Measurements from ENCODE around the gene APBA1. TPM values are rescaled to one million over a fixed set of nuclear protein-coding genes. Genes with fewer than 3 reads are reported as not detected.

Gene APBA1
- total and polyA plus RNA-seq, 10 donors: 0.41 to 28.2 (median 13.8) TPM

DNA sequence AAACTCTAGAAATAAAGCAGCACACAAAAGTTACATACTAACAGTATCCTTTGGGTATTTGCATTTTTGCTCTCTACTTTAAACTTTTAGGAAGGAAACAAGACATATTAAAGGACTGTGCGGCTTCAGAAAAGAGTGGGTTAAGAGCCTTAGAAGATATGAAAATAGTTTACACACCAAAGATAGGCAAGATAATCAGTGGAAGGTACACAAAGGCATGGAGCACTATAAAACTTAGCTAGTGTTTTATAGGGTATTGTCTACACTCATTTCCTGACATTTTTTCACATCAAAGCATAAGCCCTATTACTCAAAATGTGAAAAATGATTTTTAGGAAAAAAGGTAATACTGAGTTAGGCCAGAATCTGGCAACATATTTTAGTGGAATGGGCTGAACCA is 43.7 kb upstream of the APBA1 start:
- TF ChIP-seq, protein P1, sequence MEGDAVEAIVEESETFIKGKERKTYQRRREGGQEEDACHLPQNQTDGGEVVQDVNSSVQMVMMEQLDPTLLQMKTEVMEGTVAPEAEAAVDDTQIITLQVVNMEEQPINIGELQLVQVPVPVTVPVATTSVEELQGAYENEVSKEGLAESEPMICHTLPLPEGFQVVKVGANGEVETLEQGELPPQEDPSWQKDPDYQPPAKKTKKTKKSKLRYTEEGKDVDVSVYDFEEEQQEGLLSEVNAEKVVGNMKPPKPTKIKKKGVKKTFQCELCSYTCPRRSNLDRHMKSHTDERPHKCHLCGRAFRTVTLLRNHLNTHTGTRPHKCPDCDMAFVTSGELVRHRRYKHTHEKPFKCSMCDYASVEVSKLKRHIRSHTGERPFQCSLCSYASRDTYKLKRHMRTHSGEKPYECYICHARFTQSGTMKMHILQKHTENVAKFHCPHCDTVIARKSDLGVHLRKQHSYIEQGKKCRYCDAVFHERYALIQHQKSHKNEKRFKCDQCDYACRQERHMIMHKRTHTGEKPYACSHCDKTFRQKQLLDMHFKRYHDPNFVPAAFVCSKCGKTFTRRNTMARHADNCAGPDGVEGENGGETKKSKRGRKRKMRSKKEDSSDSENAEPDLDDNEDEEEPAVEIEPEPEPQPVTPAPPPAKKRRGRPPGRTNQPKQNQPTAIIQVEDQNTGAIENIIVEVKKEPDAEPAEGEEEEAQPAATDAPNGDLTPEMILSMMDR (IDR thresholded peaks at IDR 0.05 in 8 of 11, conservative IDR thresholded peaks at IDR 0.05 in 3 of 11): no peak
- no peak for DNase-seq
- Histone ChIP-seq H3K4me1 (no peaks in the 10 kb centered on the region), H3K36me3 (peaks cover 0 to 92% (median 25%) of the 10 kb centered on the region in 6 donors), H3K4me3 (no peak overlapping the region), H3K27ac (no peak overlapping the region), H3K9me3 (no peaks in the 10 kb centered on the region), H3K27me3 (replicated peaks in 1 of 7) (no peaks in the 10 kb centered on the region)
- 92 to 100% (median 97%) methylated on average over 1 of the region's 1 CpG for whole genome bisulfite sequencing, 5 donors
- intact Hi-C loops (cut with DNase I; ENCODE audit: low total_unique reads): no loop called here

DNA sequence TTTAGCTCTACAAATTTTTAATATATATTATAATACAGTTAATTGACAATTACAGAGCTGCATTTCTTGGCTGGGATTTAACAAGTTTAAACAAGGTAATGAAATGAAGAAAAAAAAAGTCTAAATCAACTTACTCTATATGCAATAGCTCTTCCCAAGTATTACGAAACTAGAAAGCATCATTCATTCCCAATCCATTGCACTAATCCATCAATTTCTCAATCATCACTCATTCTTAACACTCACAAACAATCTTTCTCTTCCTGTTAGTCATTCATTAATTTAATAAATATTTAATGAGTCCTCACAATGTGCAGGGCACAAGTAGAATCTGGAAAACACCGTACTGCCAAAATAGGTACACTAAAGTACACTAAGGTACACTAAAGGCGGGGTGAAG is 42.9 kb upstream of the APBA1 start:
- no peaks in the 10 kb centered on the region for H3K27me3 ChIP-seq (replicated peaks in 1 of 7)
- no peak overlapping the region for H3K4me3 ChIP-seq
- peaks cover 0 to 92% (median 25%) of the 10 kb centered on the region in 6 donors for H3K36me3 ChIP-seq
- no peaks in the 10 kb centered on the region for H3K4me1 ChIP-seq
- no peak for DNase-seq
- WGBS, 5 donors: 95 to 100% (median 98%) methylated on average over 3 of the region's 3 CpGs
- intact Hi-C loops (cut with DNase I; ENCODE audit: low total_unique reads): no loop called here
- no peak overlapping the region for H3K27ac ChIP-seq
- TF ChIP-seq POLR2AphosphoS5 (IDR thresholded peaks at IDR 0.05): no peak
- no peak for TF ChIP-seq POLR2A (IDR thresholded peaks at IDR 0.05)
- TF ChIP-seq, protein P1 (IDR thresholded peaks at IDR 0.05 in 8 of 11, conservative IDR thresholded peaks at IDR 0.05 in 3 of 11): no peak
- no peaks in the 10 kb centered on the region for H3K9me3 ChIP-seq

DNA sequence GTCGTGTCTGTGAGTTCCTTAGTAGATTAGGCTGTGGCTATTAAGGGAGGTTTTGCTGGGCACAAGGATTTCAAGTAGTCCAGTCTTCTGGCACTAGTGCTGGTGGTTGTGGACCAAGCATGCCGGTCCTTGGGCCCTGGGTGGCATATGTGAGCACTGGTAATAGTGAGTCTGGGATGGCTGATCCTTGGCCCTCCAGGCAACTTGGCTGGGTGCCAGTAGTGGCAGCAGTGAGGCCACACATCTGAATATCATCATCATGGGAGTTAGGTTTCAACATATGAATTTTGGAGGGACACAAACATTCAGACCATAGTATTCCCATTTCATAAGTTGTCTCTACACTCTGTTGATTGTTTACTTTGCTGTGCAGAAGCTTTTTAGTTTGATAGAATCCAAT is 25.3 kb upstream of the APBA1 start:
- WGBS, 5 donors: 92 to 98% (median 93%) methylated on average over 2 of the region's 2 CpGs
- peaks cover 11 to 77% (median 63%) of the 10 kb centered on the region in 8 donors for H3K9me3 ChIP-seq
- intact Hi-C loops (cut with DNase I; ENCODE audit: low total_unique reads): no loop called here

DNA sequence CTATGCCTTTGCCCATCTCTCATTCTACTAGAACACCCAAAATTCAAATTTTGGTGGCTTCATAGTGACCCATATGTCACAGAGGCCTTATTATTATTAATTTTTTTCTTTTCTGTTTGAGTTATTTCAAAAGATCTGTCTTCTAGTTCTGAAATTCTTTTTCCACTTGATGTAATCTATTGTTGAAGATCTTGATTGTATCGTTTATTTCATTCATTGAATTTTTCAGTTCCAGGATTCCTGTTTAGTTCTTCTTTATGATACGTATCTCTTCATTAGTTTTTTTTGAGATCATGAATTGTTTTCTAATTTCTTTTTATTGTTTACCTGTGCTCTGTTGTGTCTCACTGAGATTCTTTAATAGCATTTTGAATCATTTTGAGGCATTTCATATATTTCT is 24.6 kb upstream of the APBA1 start:
- H3K4me3 ChIP-seq: no peak overlapping the region
- no peaks in the 10 kb centered on the region for H3K27me3 ChIP-seq (replicated peaks in 1 of 7)
- TF ChIP-seq POLR2A (IDR thresholded peaks at IDR 0.05): no peak
- TF ChIP-seq POLR2AphosphoS5 (IDR thresholded peaks at IDR 0.05): no peak
- TF ChIP-seq, protein P1 (IDR thresholded peaks at IDR 0.05 in 8 of 11, conservative IDR thresholded peaks at IDR 0.05 in 3 of 11): no peak
- peaks cover 11 to 70% (median 56%) of the 10 kb centered on the region in 8 donors for H3K9me3 ChIP-seq
- no peaks in the 10 kb centered on the region for H3K4me1 ChIP-seq
- no peaks in the 10 kb centered on the region for H3K36me3 ChIP-seq
- intact Hi-C loops (cut with DNase I; ENCODE audit: low total_unique reads): no loop called here
- WGBS, 5 donors: 90 to 97% (median 97%) methylated on average over 2 of the region's 2 CpGs
- no peak overlapping the region for H3K27ac ChIP-seq
- DNase-seq: no peak

More for the DNA sequence above, 25.3 kb upstream of the APBA1 start:
- TF ChIP-seq POLR2AphosphoS5 (IDR thresholded peaks at IDR 0.05): no peak
- TF ChIP-seq POLR2A (IDR thresholded peaks at IDR 0.05): no peak
- TF ChIP-seq, protein P1 (IDR thresholded peaks at IDR 0.05 in 8 of 11, conservative IDR thresholded peaks at IDR 0.05 in 3 of 11): no peak
- Histone ChIP-seq H3K4me1 (no peaks in the 10 kb centered on the region), H3K27ac (no peak overlapping the region), H3K4me3 (no peak overlapping the region), H3K27me3 (replicated peaks in 1 of 7) (no peaks in the 10 kb centered on the region), H3K36me3 (no peaks in the 10 kb centered on the region)
- DNase-seq: no peak

All from spleen (tissue), 11 donors.